ENCODE data around the gene CBR1. TPM values are rescaled to one million over a fixed set of nuclear protein-coding genes. Genes with fewer than 3 reads are reported as not detected.
A peak's percentile ranks its signal among the peaks of the same experiment; 100 is the strongest.

Gene CBR1
- total and polyA plus RNA-seq, 9 of the 15 experiments (the other 6 are each of a cell fraction or from before 2014, with no cell fraction given): 2.5 to 33.8 (median 15.1) TPM

- no peak overlapping the region for H3K4me3 ChIP-seq
- intact Hi-C loops (cut with micrococcal nuclease): no loop called here
- BruUV-seq (replicated peaks): no TSS peak
- ATAC-seq (no peak), FAIRE-seq (peak; percentile 52), DNase-seq (ENCODE audit: extremely low read depth in 1 of 4, low spot score in 3 of 4) (no peak)
- H3K27me3 ChIP-seq (ENCODE audit: control insufficient read depth in 2 of 2, insufficient read depth in 2 of 2, low read length in 2 of 2): no peaks in the 10 kb centered on the region
- TF ChIP-seq MAZ (CRISPR knock-in tag; conservative IDR thresholded peaks at IDR 0.05 in 1 of 2, IDR thresholded peaks at IDR 0.05 in 1 of 2): no peak
- TF ChIP-seq HDAC2 (IDR thresholded peaks at IDR 0.05): no peak
- TF ChIP-seq ZBTB7A (IDR thresholded peaks at IDR 0.05; ENCODE audit: borderline replicate concordance, control insufficient read depth, low read depth, low read length): no peak
- TF ChIP-seq HMG20B (CRISPR knock-in tag; IDR thresholded peaks at IDR 0.05): no peak
- TF ChIP-seq ZNF253 (CRISPR knock-in tag; conservative IDR thresholded peaks at IDR 0.05): no peak
- no peak for TF ChIP-seq E4F1 (CRISPR knock-in tag; IDR thresholded peaks at IDR 0.05; ENCODE audit: borderline replicate concordance)
- TF ChIP-seq IRF2 (CRISPR knock-in tag; IDR thresholded peaks at IDR 0.05): no peak
- TF ChIP-seq HSF4 (CRISPR knock-in tag; IDR thresholded peaks at IDR 0.05; ENCODE audit: borderline replicate concordance): no peak
- no peak for TF ChIP-seq KDM1A (IDR thresholded peaks at IDR 0.05)
- no peak for TF ChIP-seq ZC3H8 (IDR thresholded peaks at IDR 0.05)
- no peak for TF ChIP-seq TCF7 (IDR thresholded peaks at IDR 0.05; ENCODE audit: borderline replicate concordance)
- TF ChIP-seq ZNF41 (CRISPR knock-in tag; conservative IDR thresholded peaks at IDR 0.05): no peak
- H3K4me1 ChIP-seq (replicated peaks in 1 of 2; ENCODE audit: control insufficient read depth in 2 of 2, insufficient read depth in 2 of 2, low read length in 2 of 2): no peaks in the 10 kb centered on the region
- H2AFZ ChIP-seq (ENCODE audit: low read depth, low read length): no peak overlapping the region
- H3K79me2 ChIP-seq (ENCODE audit: control insufficient read depth, insufficient read depth, low read length): no peaks in the 10 kb centered on the region
- 94% methylated on average over 1 of the region's 1 CpG for WGBS (ENCODE audit: insufficient coverage, low coverage, missing lambda C conversion rate)
- CTCF ChIA-PET (ENCODE audit: low intra/inter-chr PET ratio): no interaction called here
- H3K36me3 ChIP-seq (ENCODE audit: control insufficient read depth, insufficient read depth, low read length): peaks cover 85% of the 10 kb centered on the region
- in situ Hi-C loops (cut with MboI): no loop called here
- H4K20me1 ChIP-seq (replicated peaks; ENCODE audit: control insufficient read depth, insufficient read depth, low read length): no peaks in the 10 kb centered on the region
- H3K27ac ChIP-seq (ENCODE audit: extremely low read depth, low read depth, low read length): no peak overlapping the region
- no peak overlapping the region for H3K4me2 ChIP-seq (ENCODE audit: insufficient read depth, low read length)
- POLR2A ChIA-PET: interaction anchor here (1.1 kb wide), 1 partner anchor 12 kb away, joined by 5 read pairs; no protein-coding TSS in a partner anchor
- no peaks in the 10 kb centered on the region for H3K9me3 ChIP-seq (replicated peaks; ENCODE audit: control insufficient read depth, insufficient read depth, low read depth, low read length)
- H3K9me1 ChIP-seq (ENCODE audit: control insufficient read depth, insufficient read depth, low read length): no peaks in the 10 kb centered on the region
- H3K9ac ChIP-seq (ENCODE audit: insufficient read depth in 1 of 2, low read depth in 2 of 2, low read length in 2 of 2): no peak overlapping the region
These were observed 27.9 kb upstream of the CBR1 start for GRCh38 chr21:36041910-36042309.

All from K562 (cell line).